HG03066 (cell line): ENCODE measurements around the gene RIMS1.

ENCODE experiments used
- ATAC-seq: cut with Tn5 transposase; IDR thresholded peaks from one replicate; pipeline ENCODE4 v1.9.1; 2021; ENCODE audit warnings: low read depth; ENCODE audit not compliant: unreplicated experiment

RIMS1 gene

DNA sequence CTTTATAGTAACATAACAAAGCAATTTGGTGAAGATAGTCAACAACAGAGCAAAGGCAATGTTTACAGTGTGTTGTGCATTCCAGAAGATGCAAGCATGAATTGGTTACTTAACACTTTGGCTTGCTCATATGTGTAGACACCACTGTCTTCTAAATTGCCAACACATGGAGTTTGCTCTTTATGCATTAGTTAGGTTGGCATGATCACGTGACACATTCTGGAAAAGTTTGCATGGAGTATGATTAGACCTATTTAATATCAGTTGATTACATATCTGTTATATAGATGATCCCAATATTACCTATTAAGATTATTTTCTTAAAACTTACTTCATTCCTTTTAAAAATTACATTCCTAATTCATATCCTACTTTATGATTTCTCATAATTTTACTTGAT, 197.6 kb downstream of the RIMS1 start:
- ATAC-seq: no peak

DNA sequence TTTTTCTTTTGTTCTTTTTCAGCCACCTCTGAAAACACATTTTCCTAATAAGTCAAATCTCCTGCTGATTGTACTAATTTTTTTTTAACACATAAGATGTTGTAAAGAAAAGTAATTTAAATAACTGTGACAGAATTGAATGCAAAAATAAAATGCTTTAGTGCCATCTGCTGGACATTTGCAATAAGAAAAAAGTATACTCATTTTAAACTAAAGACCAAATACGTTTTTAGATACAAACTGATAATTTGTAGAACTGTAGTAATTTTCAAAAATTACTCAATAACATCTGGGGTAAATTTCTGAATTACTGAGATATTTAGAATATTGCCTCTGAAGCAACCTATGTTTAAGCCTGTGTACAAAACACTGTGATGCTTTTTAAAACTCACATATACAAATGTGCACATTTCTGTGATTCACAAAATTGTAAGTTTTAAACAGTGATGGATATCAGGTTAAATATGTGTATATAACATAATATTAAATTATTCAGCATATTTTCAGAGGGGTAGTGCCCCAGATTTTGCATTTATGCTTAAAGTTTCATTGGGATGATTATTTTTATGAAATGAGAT, 198.7 kb downstream of the RIMS1 start:
- no peak for ATAC-seq

DNA sequence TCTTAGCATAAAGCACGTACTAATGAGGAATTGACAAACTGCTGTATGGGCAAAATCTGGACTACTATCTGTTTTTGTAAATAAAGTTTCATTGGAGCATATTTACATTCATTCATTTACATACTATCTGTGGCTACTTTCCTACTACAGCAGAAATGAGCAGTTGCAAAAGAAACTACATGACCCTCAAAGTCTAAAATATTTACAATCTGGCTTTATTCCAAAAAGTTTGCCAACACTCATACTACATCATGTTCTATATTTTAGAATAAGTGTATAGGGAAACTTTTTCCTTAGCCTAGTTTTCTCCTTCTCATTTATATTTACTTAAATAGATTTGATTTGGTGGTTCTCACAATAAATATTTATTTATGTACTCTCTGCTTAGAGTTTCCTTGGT, 208.2 kb downstream of the RIMS1 start:
- ATAC-seq: no peak

DNA sequence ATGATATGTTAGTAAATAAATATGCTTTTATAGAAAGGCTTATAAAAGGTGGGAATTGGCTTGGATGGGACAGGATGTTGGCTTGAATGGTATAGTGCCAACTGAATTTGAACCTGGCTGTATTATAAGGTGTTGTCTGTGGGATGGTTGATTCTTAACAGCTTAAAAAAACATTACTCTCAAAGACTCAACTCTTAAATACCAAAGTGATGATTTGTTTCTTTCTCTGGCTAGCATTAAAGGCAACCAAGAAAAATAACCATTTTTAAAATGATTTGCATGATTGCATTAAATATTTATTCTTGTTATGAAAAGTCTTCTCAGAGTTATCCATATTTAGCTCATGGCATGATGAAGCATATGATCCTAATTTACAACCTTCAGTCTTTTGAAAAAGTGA, 216.2 kb downstream of the RIMS1 start:
- no peak for ATAC-seq

DNA sequence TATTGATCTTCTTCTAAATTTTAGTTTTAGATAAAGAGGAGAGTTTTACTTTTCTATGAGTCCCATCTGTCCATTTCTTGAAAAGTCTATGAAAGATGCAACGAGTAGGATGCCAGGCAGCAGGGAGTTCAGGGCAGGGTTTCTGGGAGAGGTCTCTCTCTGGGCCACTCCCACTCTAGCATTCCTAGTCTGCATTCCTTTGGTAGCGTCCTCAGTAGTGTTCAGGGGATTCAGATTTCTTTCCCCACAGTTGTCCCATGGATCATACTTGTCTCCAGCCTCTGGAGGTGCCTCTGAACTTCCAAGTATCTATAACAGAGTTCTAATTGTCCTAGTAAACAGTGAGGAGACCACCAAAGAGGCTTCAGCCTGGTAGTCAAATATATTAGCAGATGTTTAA, 225.3 kb downstream of the RIMS1 start:
- no peak for ATAC-seq

DNA sequence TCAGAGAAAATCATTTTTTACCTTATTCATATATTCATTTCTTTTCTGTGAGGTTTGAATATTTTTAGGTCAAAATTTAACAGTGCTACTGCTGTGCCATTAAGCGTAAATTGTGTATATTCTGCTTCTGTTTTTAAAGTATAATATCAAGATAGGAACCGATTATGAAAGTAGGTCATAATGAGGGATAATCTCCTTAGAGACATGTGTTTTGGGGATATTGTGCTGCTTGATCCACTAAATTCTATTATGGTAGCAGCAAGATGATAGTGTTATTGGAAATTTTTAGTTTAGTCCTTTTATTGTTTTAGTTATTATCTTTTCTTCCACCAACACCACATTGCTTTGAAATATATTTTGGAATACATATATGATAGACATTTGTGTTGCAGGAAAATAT, 244.0 kb downstream of the RIMS1 start:
- ATAC-seq: no peak

DNA sequence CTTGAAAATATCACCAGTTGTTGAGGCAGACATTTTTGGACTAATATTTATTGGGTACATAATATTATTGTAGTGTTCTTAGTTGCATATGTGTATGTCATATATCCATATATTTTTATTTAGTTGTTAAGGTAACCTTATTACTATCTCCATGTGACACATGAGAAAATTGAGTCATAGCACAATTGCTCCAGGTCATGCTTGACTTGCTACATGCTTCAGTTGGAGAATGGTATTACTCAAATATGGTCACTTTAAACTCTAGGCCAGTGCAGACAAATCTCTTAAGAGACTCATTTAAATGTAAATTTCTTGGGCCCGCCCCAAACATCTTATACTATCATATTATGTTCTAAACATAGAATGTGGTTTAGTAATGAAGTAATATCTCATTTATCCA, 246.1 kb downstream of the RIMS1 start:
- no peak for ATAC-seq

DNA sequence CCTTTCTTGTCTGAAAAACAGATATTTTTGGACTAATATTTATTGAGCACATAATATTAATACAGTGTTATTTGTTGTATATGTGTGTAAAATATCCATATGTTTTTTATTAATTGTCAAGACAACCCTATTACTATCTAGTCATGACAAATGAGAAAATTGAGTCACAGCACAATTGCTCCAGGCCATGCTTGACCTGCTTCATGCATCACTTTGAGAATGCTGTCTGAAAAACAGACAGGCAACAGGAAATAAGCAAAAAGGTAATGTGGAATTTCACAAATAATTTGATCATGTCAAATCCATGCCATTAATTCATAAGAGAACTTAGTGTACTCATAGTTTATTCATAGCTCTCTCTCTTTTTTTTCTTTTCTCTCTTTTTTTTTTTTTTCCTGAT, 246.5 kb downstream of the RIMS1 start:
- no peak for ATAC-seq

DNA sequence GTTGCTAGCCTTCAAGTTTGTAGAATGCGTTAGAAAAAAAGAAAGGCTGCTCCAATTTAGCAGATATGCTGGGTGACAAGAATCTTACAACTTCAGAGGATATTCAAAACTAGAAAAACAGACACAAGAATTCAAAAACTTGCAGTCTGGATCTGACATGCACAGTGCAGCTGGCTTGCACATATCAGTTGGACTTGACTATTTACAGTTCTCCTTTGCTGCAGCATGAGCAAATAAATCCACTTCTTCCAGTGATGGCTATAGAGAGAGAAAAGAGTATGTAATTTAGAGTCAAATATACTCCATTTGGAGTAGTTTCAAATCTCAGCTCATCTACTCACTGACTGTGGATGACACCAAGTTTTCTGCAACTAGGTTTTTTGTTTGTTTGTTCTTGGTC, 247.0 kb downstream of the RIMS1 start:
- no peak for ATAC-seq

DNA sequence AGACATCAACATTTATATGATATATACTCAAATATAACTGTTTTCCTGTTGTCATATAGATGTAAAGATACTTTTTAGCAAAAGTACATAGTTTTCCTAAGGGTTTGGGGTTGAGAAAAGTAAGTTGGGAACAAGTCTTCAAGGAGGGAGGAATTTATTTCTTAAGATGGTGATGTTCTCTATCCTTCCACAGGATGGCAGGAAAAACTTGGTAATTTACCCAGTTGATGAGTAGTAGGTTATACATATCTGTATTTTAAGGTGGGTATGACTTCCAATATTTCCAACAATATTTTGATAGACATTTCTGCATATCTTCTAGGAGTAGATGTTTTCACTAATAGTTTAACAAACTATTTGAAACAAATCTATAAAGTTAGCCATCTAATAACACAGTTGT, 254.4 kb downstream of the RIMS1 start:
- no peak for ATAC-seq

DNA sequence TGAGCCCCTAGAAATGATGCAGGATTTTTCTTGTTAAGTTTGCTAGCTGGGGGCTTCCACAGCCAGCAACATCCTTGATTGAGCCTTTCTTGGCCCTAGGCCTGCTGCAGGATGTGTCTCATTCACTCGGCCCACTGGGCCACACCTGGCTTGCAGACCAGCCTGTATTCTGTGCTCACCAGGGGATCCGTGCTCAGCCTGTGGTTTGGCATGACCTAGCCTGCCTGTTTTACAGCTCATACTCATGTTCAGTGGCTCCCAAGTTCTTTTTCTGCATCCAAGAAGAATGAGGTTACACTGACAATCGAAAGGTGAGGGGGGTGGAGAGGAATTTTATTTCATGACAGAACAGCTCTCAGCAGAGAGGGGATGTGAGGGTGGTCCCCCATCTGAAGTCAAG, 263.4 kb downstream of the RIMS1 start:
- ATAC-seq: no peak

DNA sequence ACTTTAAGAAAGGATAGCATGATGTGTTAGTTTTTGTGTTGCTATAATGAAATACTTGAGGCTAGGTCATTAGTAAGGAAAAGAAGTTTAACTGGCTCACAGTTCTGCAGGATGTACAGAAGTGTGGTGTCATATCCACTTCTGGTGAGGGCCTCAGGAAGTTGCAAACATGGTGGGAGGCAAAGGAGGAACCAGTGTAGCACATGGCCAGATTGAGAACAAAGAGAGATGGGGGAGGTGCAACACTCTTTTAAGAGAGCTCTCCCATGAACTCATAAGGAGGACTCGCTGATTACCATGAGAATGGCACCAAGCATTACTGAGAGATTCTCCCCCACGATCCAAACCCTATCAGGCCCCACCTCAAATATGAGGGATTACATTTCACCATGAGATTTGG, 265.4 kb downstream of the RIMS1 start:
- no peak for ATAC-seq

DNA sequence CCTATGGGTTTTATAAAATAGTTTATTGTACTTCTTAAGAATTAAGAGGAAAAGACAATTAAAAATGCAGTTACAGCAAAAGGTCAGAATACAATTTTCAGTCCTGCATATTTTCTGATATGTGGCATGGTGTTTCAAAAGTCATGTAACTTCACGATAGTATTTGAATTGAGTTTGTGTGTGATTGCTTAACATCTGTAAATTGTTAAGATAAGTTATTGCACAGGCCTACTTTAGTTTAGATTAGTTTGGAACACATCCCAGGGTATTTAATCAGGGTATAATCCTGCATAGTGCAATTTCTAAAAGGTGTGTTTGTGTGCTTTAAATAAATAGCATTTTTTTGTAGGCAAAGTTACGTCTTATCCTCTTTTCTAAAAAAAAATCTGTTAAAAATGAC, 289.6 kb downstream of the RIMS1 start:
- no peak for ATAC-seq

DNA sequence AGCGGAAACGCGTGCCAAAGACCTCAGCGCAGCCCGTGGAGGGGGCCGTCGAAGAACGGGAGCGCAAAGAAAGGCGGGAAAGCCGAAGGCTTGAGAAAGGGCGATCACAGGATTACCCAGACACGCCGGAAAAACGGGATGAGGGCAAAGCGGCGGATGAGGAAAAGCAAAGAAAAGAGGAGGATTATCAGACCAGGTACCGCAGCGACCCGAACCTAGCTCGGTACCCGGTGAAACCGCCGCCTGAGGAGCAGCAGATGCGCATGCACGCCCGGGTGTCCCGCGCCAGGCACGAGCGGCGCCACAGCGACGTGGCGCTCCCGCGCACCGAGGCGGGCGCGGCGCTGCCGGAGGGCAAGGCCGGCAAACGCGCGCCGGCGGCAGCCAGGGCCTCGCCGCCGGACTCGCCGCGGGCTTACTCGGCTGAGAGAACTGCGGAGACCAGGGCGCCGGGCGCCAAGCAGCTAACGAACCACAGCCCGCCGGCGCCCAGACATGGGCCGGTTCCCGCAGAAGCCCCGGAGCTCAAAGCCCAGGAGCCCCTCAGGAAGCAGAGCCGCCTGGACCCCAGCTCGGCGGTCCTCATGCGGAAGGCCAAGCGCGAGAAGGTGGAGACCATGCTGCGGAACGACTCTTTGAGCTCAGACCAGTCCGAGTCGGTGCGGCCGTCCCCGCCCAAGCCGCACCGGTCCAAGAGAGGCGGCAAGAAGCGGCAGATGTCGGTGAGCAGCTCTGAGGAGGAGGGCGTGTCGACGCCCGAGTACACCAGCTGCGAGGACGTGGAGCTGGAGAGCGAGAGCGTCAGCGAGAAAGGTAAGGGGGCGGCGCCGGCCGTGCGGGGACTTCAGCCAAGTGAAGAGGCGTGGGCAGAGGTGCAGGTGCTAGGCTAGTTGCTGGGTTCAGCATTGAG, 296.2 kb downstream of the RIMS1 start:
- peak; percentile 59 for ATAC-seq

DNA sequence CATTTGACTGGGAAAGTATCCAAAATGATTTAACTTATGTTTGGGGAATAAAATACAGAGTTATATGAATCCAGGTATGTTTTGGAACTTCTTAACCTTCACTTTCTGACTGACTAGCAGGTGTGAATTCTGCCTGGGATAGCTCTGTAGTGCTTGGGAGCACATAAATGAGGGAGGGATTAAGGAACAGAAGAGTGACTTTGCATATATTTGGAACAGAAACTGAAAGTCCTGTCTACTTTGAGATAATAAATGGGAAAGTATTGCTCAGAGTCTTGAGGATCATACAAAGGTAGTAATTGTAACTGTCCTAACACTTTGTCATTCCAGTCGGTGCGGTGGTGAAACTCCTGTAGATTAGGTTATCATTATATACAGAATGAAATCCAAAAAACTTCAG, 317.6 kb downstream of the RIMS1 start:
- no peak for ATAC-seq

DNA sequence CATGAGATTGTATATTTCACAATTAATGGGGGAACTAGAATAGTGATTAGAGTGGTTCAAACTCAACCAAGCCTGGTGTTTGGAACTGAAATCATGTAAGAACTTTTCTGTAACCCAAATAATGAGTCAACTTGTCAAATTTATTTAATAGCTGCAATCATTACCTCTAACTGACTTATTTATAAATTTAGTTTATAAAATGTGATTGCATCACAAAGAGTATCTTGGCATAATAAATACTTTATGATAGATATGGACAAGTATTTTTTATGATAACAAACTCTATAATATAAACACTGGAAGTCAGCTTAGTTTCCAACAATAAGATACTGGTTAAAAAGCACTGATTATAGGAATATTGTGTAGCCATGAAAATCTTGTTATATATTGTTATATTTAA, 319.1 kb downstream of the RIMS1 start:
- no peak for ATAC-seq

DNA sequence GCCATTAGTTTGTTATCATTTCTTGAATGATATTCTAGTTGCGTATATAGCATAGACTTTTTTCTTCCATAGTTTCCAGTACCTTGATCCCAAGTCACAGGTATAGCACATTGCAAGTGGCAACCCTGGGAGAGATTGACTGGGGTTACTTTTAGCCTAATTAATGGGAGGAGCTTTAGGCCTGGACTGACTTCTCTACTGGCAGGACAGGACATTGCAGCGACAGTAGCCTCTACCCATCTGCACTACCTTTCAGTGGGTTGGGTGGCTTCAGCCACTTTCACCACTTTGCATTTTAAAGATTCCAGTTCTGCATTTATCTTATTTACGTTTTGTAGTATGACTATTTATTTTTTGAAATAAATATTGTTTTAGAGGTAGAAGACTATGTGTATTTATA, 320.3 kb downstream of the RIMS1 start:
- no peak for ATAC-seq

DNA sequence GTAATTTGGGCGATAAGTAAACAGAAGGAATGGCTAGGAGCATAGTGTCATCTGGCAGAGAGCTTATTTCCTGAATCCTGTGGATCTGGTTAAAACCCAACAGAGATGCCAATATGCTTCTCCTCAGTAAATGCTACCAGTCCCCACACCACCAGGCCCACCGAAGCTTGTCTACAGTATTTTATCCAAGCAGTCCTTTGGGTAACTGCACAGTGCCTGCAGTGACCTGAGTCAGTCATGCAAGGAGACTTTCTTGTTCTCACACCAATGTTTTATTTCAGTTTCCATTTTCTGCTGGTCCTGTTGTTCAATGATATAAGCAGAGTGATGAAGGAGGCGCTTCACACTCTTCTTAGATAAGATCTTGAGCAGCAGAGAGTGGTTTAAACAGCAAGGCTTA, 326.3 kb downstream of the RIMS1 start:
- ATAC-seq: no peak

DNA sequence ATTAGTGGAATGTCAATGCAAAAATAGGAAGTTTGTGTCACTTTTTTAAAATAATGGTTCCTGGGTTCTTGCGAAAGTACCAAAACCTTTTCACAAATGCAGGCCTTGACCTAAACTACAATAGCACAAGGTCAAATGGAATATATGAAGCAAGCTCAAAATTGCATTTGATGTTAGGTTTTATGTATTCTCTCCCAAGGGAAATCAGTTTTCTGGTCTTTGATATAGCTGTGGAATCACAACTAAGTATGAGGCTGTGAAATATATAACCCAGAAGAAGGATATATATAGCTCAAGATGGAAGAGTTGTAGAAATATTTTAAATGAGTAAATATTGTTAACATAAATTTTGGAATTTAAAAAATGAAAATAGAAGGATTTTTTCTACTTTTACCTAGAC, 327.3 kb downstream of the RIMS1 start:
- ATAC-seq: no peak

DNA sequence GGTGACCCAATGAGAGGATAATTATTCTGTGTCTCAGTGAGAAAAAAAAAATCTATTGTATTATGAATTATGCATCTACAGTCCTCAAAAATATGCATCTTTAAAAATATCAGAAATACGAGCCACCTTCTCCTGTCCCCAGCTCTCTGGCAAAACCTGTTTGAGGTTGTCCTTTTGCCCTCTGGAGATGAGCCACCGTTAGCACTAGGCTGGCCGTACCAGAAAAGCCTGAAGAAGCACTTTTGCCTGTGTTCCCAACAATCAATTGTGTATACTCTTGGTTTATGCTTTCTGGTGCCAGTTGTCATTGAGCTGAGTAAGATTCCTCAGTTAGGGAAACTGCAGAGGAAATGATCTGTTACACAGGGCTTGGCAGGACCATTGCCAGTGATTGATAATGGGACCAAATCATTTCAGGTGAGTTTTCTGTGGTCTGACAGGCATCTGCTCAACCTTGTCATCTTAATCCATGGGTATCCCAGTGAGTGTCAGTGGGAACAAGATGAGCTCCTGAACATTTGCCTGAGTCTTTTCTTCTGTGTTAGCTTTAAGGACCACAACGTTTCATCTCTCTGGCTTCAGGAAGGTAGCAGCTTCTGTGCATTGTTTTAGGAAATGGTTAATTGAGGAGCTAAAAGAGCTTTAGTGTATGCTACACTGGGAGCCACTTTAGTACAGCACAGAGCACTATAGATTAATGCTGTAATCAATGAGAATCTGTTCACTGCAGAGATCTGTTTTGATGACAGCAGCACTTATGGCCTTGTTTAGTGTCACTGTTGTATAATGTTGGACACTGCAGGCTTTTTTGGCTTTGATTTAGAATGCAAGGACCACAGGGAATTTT, 330.1 kb downstream of the RIMS1 start:
- ATAC-seq: no peak

DNA sequence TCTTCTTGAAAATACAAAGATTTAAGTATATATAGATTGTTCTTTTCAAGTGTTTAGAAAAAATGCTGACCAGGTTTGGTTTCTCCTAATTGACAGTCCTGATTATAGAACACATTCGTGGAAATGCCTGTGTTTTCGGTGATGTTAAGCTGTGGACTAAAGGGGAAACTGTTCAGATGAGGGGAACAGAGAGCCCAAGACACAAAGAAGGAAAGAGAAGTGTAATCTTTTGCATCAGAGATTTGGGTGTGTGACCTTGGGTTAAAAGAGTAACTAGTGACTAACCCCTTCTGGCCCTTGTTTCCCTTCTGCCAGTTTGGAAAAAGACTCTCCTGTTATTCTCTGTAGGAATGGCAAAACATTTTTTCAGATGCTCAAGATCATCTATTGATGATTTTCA, 331.3 kb downstream of the RIMS1 start:
- no peak for ATAC-seq
